ENCODE measurements around the gene CIDEB. TPM values are rescaled to one million over a fixed set of nuclear protein-coding genes. Genes with fewer than 3 reads are reported as not detected.

The CIDEB gene
- total RNA-seq, 4 donors from 2014 or later: 4.9 to 12.5 (median 9.5) TPM

DNA sequence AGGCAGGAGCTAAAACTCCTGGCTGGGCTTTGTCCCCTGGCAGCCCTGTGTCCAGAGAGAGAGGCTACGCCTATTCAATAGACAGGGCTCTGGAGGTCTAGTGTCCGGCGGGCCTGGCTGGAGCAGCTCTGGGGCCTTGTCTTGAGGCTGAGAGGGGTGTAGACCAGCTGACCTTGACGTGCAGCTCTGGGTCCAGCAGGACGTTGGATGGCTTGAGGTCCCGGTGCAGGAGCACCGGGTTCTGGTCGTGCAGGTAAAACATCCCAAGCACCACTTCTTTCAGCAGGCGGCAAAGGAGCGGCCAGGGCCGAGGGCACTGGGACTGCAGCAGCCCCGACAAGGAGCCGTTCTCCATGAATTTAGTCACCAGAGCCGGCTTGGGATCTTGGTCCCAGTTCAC lies 31.1 kb upstream of the CIDEB start:
- 68 to 90% methylated on average over 4 to 7 of the region's 14 CpGs for WGBS, 2 donors (ENCODE audit: low coverage in 1 of 2)
- no peak for ATAC-seq
- TF ChIP-seq POLR2AphosphoS5 (IDR thresholded peaks at IDR 0.05) (no peak), EP300 (IDR thresholded peaks at IDR 0.05) (no peak)
- TF ChIP-seq, protein P1, sequence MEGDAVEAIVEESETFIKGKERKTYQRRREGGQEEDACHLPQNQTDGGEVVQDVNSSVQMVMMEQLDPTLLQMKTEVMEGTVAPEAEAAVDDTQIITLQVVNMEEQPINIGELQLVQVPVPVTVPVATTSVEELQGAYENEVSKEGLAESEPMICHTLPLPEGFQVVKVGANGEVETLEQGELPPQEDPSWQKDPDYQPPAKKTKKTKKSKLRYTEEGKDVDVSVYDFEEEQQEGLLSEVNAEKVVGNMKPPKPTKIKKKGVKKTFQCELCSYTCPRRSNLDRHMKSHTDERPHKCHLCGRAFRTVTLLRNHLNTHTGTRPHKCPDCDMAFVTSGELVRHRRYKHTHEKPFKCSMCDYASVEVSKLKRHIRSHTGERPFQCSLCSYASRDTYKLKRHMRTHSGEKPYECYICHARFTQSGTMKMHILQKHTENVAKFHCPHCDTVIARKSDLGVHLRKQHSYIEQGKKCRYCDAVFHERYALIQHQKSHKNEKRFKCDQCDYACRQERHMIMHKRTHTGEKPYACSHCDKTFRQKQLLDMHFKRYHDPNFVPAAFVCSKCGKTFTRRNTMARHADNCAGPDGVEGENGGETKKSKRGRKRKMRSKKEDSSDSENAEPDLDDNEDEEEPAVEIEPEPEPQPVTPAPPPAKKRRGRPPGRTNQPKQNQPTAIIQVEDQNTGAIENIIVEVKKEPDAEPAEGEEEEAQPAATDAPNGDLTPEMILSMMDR (IDR thresholded peaks at IDR 0.05): no peak

DNA sequence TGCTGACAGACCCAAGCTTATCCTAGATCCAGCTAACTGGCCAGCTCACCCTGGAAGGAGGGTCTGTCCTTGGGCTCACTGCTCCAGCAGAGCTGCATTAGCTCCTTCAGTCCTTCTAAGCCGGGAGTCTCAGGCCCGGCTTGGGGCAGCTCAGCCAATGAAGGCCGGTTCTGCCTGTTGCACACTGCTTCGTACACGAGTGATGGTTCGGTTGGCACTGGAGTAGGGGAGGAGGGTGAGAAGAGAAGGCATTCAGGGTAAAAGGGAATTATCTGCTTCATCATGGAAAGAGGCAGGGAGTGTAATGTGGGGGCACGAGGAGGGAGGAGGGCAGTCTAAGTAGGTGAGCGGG lies 30.0 kb upstream of the CIDEB start:
- Histone ChIP-seq H3K27ac (no peak overlapping the region), H3K4me1 (peaks cover 0 to 52% (median 15%) of the 10 kb centered on the region in 3 donors), H3K4me3 (no peak overlapping the region), H3K27me3 (peaks cover 72% of the 10 kb centered on the region), H3K36me3 (peaks cover 0 to 8% of the 10 kb centered on the region in 2 donors), H3K9me3 (no peaks in the 10 kb centered on the region)
- WGBS, 2 donors (ENCODE audit: low coverage in 1 of 2): 83 to 100% methylated on average over 2 of the region's 8 CpGs
- no peak for ATAC-seq
- TF ChIP-seq POLR2A (IDR thresholded peaks at IDR 0.05) (no peak), POLR2AphosphoS5 (IDR thresholded peaks at IDR 0.05) (no peak), EP300 (IDR thresholded peaks at IDR 0.05) (no peak)
- TF ChIP-seq, protein P1 (IDR thresholded peaks at IDR 0.05): no peak

More for the DNA sequence above, 31.1 kb upstream of the CIDEB start:
- Histone ChIP-seq H3K27me3 (peaks cover 61% of the 10 kb centered on the region), H3K9me3 (no peaks in the 10 kb centered on the region), H3K27ac (peak overlapping the region in 1 of 4 donors; percentile 24), H3K4me1 (peaks cover 0 to 41% (median 15%) of the 10 kb centered on the region in 3 donors), H3K4me3 (peak overlapping the region in 1 of 2 donors; percentile 51), H3K36me3 (peaks cover 0 to 8% of the 10 kb centered on the region in 2 donors)

DNA sequence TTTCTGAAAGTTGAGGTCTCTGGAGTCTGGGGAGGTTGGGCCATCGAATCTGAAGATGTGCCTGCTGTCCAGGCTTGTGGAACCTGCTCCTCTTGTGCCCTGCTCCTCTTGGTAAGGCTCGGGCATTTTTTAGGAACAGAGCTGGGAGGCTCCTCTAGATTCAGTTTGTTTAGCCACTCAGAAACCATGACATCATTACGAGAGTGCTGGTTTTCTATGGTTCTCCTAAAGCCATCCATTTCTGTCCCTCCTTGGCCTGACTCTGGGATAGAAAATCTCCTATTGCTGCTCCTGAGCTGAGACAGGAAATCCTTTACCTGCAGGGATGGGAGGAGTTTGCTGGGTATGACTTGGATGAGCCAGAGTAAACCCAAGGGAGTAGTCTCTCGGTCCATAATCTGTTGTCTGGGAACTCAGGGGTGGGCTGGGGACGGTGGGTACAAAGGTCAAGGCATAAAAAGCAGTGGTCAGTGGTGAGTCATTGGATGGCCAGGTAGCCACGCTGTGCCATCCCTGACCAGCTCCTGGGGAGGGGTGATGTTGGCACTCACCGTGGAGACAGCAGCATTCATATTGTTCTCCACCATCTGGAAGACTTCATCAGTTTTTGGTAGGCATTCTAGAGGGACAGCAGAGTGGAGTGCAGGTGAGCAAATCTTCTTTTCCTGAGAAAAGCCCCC lies 29.5 kb upstream of the CIDEB start:
- no peak for ATAC-seq
- no peak overlapping the region for H3K27ac ChIP-seq
- peaks cover 0 to 8% of the 10 kb centered on the region in 2 donors for H3K36me3 ChIP-seq
- H3K4me1 ChIP-seq: peaks cover 0 to 57% (median 21%) of the 10 kb centered on the region in 3 donors
- TF ChIP-seq POLR2AphosphoS5 (IDR thresholded peaks at IDR 0.05) (no peak), EP300 (IDR thresholded peaks at IDR 0.05) (no peak), POLR2A (IDR thresholded peaks at IDR 0.05) (no peak)
- TF ChIP-seq, protein P1 (IDR thresholded peaks at IDR 0.05): no peak
- no peak overlapping the region for H3K4me3 ChIP-seq
- 80 to 100% methylated on average over 2 of the region's 7 CpGs for WGBS, 2 donors (ENCODE audit: low coverage in 1 of 2)
- H3K9me3 ChIP-seq: no peaks in the 10 kb centered on the region
- peaks cover 77% of the 10 kb centered on the region for H3K27me3 ChIP-seq

DNA sequence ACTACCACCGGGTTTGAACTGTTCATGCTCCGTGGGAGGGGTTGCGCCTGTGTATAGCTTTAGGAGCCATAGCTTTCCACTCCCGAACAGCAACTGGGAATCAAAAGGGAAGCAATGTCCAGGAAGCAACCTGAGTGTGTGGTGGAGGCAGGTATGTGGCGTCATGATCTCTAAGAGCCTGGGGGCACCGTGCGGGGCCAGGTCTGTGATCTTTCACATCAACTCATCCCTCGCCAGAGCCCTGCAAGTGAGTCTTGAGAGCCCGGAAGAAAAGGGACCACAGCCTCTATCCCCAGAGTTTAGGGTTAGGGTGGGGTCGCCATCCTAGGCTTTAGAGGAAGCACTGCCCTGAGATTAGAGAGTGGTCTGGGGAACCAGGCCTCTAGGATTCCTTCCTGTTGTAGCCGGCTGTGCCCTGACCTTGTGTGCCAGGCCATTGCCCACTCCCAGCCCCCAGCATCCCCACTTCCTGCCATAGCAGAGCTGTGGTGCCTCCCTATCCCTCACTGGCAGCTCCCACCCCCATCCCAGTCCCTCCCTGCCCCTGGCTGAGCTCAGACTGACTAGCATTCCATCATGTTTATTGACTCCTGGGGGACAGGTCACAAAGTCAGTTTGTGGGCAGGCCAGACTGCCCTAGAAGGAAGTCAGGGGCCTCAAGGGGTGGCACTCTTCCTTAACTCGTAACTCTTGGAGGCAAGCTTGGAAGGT lies 27.8 kb upstream of the CIDEB start:
- WGBS, 2 donors (ENCODE audit: low coverage in 1 of 2): 60 to 67% methylated on average over 1 to 4 of the region's 12 CpGs
- H3K27me3 ChIP-seq: peaks cover 91% of the 10 kb centered on the region
- ATAC-seq: no peak

More for the DNA sequence above, 27.8 kb upstream of the CIDEB start:
- Histone ChIP-seq H3K27ac (peak overlapping the region in 3 of 4 donors; percentile 67 to 77 (median 70)), H3K4me3 (peak overlapping the region in 1 of 2 donors; percentile 53), H3K4me1 (peaks cover 0 to 64% (median 21%) of the 10 kb centered on the region in 3 donors), H3K9me3 (no peaks in the 10 kb centered on the region), H3K36me3 (peaks cover 0 to 8% of the 10 kb centered on the region in 2 donors)
- TF ChIP-seq, protein P1 (IDR thresholded peaks at IDR 0.05): no peak
- TF ChIP-seq EP300 (IDR thresholded peaks at IDR 0.05) (no peak), POLR2AphosphoS5 (IDR thresholded peaks at IDR 0.05) (no peak), POLR2A (IDR thresholded peaks at IDR 0.05) (no peak)

Data from gastroesophageal sphincter (tissue), 4 donors.